ENCODE data around the gene LARP1. TPM values are rescaled to one million over a fixed set of nuclear protein-coding genes. Genes with fewer than 3 reads are reported as not detected.

The LARP1 gene
- total RNA-seq, 1 donor from 2014 or later = 243 TPM

- FAIRE-seq (no peak), DNase-seq (ENCODE audit: low read depth) (peak; percentile 50)
- Mint-ChIP-seq H3K9me3 (ENCODE audit: unreplicated experiment) (no peaks in the 10 kb centered on the region), H3K4me1 (ENCODE audit: low read depth, unreplicated experiment) (peaks cover 43% of the 10 kb centered on the region), H3K27me3 (ENCODE audit: low read depth, unreplicated experiment) (no peaks in the 10 kb centered on the region), H3K27ac (ENCODE audit: unreplicated experiment) (peak overlapping the region; percentile 34), H3K36me3 (ENCODE audit: low read depth, unreplicated experiment) (no peaks in the 10 kb centered on the region), H3K4me3 (ENCODE audit: unreplicated experiment) (peak overlapping the region; percentile 89)
- no peak overlapping the region for H2AFZ ChIP-seq (ENCODE audit: low read depth, low read length)
- peak overlapping the region; percentile 97 for H3K4me2 ChIP-seq (ENCODE audit: low read length)
- TF ChIP-seq CTCF (IDR thresholded peaks at IDR 0.05; ENCODE audit: insufficient read depth, low read depth, low read length) = no peak
- H3K27ac ChIP-seq (ENCODE audit: low read depth, low read length) = no peak overlapping the region
- peaks cover 78% of the 10 kb centered on the region for H3K79me2 ChIP-seq (ENCODE audit: insufficient read depth, low read length)
- peaks cover 28% of the 10 kb centered on the region for H3K4me1 ChIP-seq (ENCODE audit: insufficient read depth, low read length)
- H3K4me3 ChIP-seq (ENCODE audit: insufficient read depth, low read depth, low read length) = peak overlapping the region; percentile 43
- H3K9me3 ChIP-seq (ENCODE audit: insufficient read depth, low read depth, low read length) = no peaks in the 10 kb centered on the region
- H4K20me1 ChIP-seq (ENCODE audit: insufficient read depth, low read length) = peaks cover 66% of the 10 kb centered on the region
- no peaks in the 10 kb centered on the region for H3K27me3 ChIP-seq (ENCODE audit: insufficient read depth, low read length)
- peak overlapping the region; percentile 19 for H3K9ac ChIP-seq (ENCODE audit: low read length)
- no peaks in the 10 kb centered on the region for H3K36me3 ChIP-seq (ENCODE audit: insufficient read depth, low read length)
Measured at GRCh38 chr5:154757814-154758406, 2.7 kb downstream of the LARP1 start.

GRCh38 chr5:154758493-154758892, 3.3 kb downstream of the LARP1 start:
- no peaks in the 10 kb centered on the region for H3K9me3 Mint-ChIP-seq (ENCODE audit: unreplicated experiment)
- peaks cover 84% of the 10 kb centered on the region for H3K79me2 ChIP-seq (ENCODE audit: insufficient read depth, low read length)
- no peaks in the 10 kb centered on the region for H3K36me3 ChIP-seq (ENCODE audit: insufficient read depth, low read length)
- DNase-seq (ENCODE audit: low read depth) = no peak
- no peak for FAIRE-seq
- no peaks in the 10 kb centered on the region for H3K36me3 Mint-ChIP-seq (ENCODE audit: low read depth, unreplicated experiment)
- peak overlapping the region; percentile 43 for H3K4me3 ChIP-seq (ENCODE audit: insufficient read depth, low read depth, low read length)
- peaks cover 24% of the 10 kb centered on the region for H3K4me1 ChIP-seq (ENCODE audit: insufficient read depth, low read length)
- TF ChIP-seq EZH2 (IDR thresholded peaks at IDR 0.05; ENCODE audit: insufficient read depth, low read length) (no peak), CTCF (IDR thresholded peaks at IDR 0.05; ENCODE audit: insufficient read depth, low read depth, low read length) (no peak)
- no peak overlapping the region for H2AFZ ChIP-seq (ENCODE audit: low read depth, low read length)
- peak overlapping the region; percentile 81 for H3K4me2 ChIP-seq (ENCODE audit: low read length)
- peaks cover 40% of the 10 kb centered on the region for H3K4me1 Mint-ChIP-seq (ENCODE audit: low read depth, unreplicated experiment)
- H3K27ac Mint-ChIP-seq (ENCODE audit: unreplicated experiment) = peak overlapping the region; percentile 5
- H3K4me3 Mint-ChIP-seq (ENCODE audit: unreplicated experiment) = peak overlapping the region; percentile 89
- no peak overlapping the region for H3K27ac ChIP-seq (ENCODE audit: low read depth, low read length)
- no peaks in the 10 kb centered on the region for H3K9me3 ChIP-seq (ENCODE audit: insufficient read depth, low read depth, low read length)
- H4K20me1 ChIP-seq (ENCODE audit: insufficient read depth, low read length) = peaks cover 71% of the 10 kb centered on the region
- no peaks in the 10 kb centered on the region for H3K27me3 Mint-ChIP-seq (ENCODE audit: low read depth, unreplicated experiment)
- no peaks in the 10 kb centered on the region for H3K27me3 ChIP-seq (ENCODE audit: insufficient read depth, low read length)
- peak overlapping the region; percentile 19 for H3K9ac ChIP-seq (ENCODE audit: low read length)

- peaks cover 36% of the 10 kb centered on the region for H3K4me1 Mint-ChIP-seq (ENCODE audit: low read depth, unreplicated experiment)
Measured at GRCh38 chr5:154758977-154759376, 3.8 kb downstream of the LARP1 start.

More at GRCh38 chr5:154758977-154759376, 3.8 kb downstream of the LARP1 start:
- no peak overlapping the region for H3K27ac ChIP-seq (ENCODE audit: low read depth, low read length)
- H3K4me2 ChIP-seq (ENCODE audit: low read length) = peak overlapping the region; percentile 81
- H3K9me3 Mint-ChIP-seq (ENCODE audit: unreplicated experiment) = no peaks in the 10 kb centered on the region
- no peaks in the 10 kb centered on the region for H3K36me3 Mint-ChIP-seq (ENCODE audit: low read depth, unreplicated experiment)
- no peak overlapping the region for H3K9ac ChIP-seq (ENCODE audit: low read length)
- H3K27me3 Mint-ChIP-seq (ENCODE audit: low read depth, unreplicated experiment) = no peaks in the 10 kb centered on the region
- no peak overlapping the region for H3K27ac Mint-ChIP-seq (ENCODE audit: unreplicated experiment)
- H4K20me1 ChIP-seq (ENCODE audit: insufficient read depth, low read length) = peaks cover 76% of the 10 kb centered on the region
- peak overlapping the region; percentile 0 for H3K4me3 ChIP-seq (ENCODE audit: insufficient read depth, low read depth, low read length)
- no peak overlapping the region for H2AFZ ChIP-seq (ENCODE audit: low read depth, low read length)
- H3K9me3 ChIP-seq (ENCODE audit: insufficient read depth, low read depth, low read length) = no peaks in the 10 kb centered on the region
- DNase-seq (ENCODE audit: low read depth) (no peak), FAIRE-seq (no peak)
- TF ChIP-seq EZH2 (IDR thresholded peaks at IDR 0.05; ENCODE audit: insufficient read depth, low read length) = no peak
- no peak for TF ChIP-seq CTCF (IDR thresholded peaks at IDR 0.05; ENCODE audit: insufficient read depth, low read depth, low read length)
- H3K79me2 ChIP-seq (ENCODE audit: insufficient read depth, low read length) = peaks cover 88% of the 10 kb centered on the region
- H3K27me3 ChIP-seq (ENCODE audit: insufficient read depth, low read length) = no peaks in the 10 kb centered on the region
- peak overlapping the region; percentile 89 for H3K4me3 Mint-ChIP-seq (ENCODE audit: unreplicated experiment)
- H3K36me3 ChIP-seq (ENCODE audit: insufficient read depth, low read length) = no peaks in the 10 kb centered on the region
- peaks cover 19% of the 10 kb centered on the region for H3K4me1 ChIP-seq (ENCODE audit: insufficient read depth, low read length)

Measured in astrocyte (in vitro differentiated cells and primary cell).